ENCODE data around the gene C6orf163.

- TF ChIP-seq CTCF (conservative IDR thresholded peaks at IDR 0.05; ENCODE audit: low read depth, low read length), result no peak
- TF ChIP-seq POLR2A (IDR thresholded peaks at IDR 0.05; ENCODE audit: low read depth, low read length), result no peak
- no peak for TF ChIP-seq USF2 (IDR thresholded peaks at IDR 0.05; ENCODE audit: low read depth, low read length)
- TF ChIP-seq NFE2L2 (IDR thresholded peaks at IDR 0.05; ENCODE audit: low read depth, low read length), result no peak
Measured at GRCh38 chr6:87308970-87309369, 35.6 kb upstream of the C6orf163 start.

Data from IMR-90 (cell line).